PC-3 (cell line): Measurements from ENCODE around the gene TTLL4. TPM values are rescaled to one million over a fixed set of nuclear protein-coding genes. Genes with fewer than 3 reads are reported as not detected.

Experiments used
- ATAC-seq: fragments of 200-7000 bp; cut with Tn5 transposase; 2 replicates; pipeline ENCODE4 v1.9.1; 2020; ENCODE audit warnings: mild to moderate bottlenecking, moderate library complexity
- BruUV-seq: library from RNA; stranded (reverse); fragments of 400-500 nt; replicated peaks from 2 replicates; lab custom pipeline; 2021; lab: Mats Ljungman, UMichigan
- CTCF ChIA-PET: fragments of 300-600 bp; sonication (Branson Sonifier 250); formaldehyde crosslinking; loops from one replicate; lab custom pipeline; 2022; ENCODE audit warnings: antibody characterized with exemption; lab: Charles Lee
- POLR2A ChIA-PET: fragments of 300-600 bp; sonication (Branson Sonifier 250); formaldehyde crosslinking; loops from one replicate; lab custom pipeline; 2022; ENCODE audit warnings: antibody characterized with exemption; ENCODE audit not compliant: unreplicated experiment; lab: Charles Lee
- DNase-seq: peaks from one replicate; pipeline ENCODE4 v3.0.0-alpha.2; 2015
- H2AFZ ChIP-seq: fragments of 300-600 bp; sonication (generic); 2 replicates; pipeline ENCODE4 v1.6.0; 2016; ENCODE audit warnings: antibody characterized with exemption, low read length
- H3F3A ChIP-seq: fragments of 300-600 bp; sonication (generic); one replicate; pipeline ENCODE4 v1.6.0; 2017; ENCODE audit warnings: antibody characterized with exemption, low read length, control low read depth, mild to moderate bottlenecking; ENCODE audit not compliant: unreplicated experiment
- H3K27ac ChIP-seq: fragments of 300-600 bp; sonication (generic); 2 replicates; pipeline ENCODE4 v1.5.1; 2016; ENCODE audit warnings: mild to moderate bottlenecking, low read length
- H3K27me3 ChIP-seq: fragments of 300-600 bp; sonication (generic); 2 replicates; pipeline ENCODE4 v1.6.1; 2016; ENCODE audit warnings: low read length, mixed read lengths
- H3K36me3 ChIP-seq: fragments of 300-600 bp; sonication (generic); 2 replicates; pipeline ENCODE4 v1.6.1; 2016; ENCODE audit warnings: low read depth, mixed run types, low read length, mixed read lengths
- H3K4me1 ChIP-seq: fragments of 300-600 bp; sonication (generic); 2 replicates; pipeline ENCODE4 v1.5.1; 2016; ENCODE audit warnings: low read length; ENCODE audit not compliant: insufficient read depth
- H3K4me2 ChIP-seq: fragments of 300-600 bp; sonication (generic); 2 replicates; pipeline ENCODE4 v1.6.0; 2016; ENCODE audit warnings: low read length
- H3K4me3 ChIP-seq: fragments of 300-600 bp; sonication (generic); 2 replicates; pipeline ENCODE4 v1.5.1; 2016; ENCODE audit warnings: mild to moderate bottlenecking, low read length, mixed read lengths
- H3K79me2 ChIP-seq: fragments of 300-600 bp; sonication (generic); 2 replicates; pipeline ENCODE4 v1.6.1; 2017; ENCODE audit warnings: low read length, mixed read lengths
- H3K9ac ChIP-seq: fragments of 300-600 bp; sonication (generic); 2 replicates; pipeline ENCODE4 v1.6.0; 2016; ENCODE audit warnings: mild to moderate bottlenecking, low read length
- H3K9me2 ChIP-seq: fragments of 300-600 bp; sonication (generic); replicated peaks from 2 replicates; pipeline ENCODE4 v1.6.1; 2016; ENCODE audit warnings: mixed run types, low read length, mixed read lengths
- H3K9me3 ChIP-seq: fragments of 300-600 bp; sonication (generic); 2 replicates; pipeline ENCODE4 v1.6.1; 2016; ENCODE audit warnings: low read length, mixed read lengths
- H4K20me1 ChIP-seq: fragments of 300-600 bp; sonication (generic); 2 replicates; pipeline ENCODE4 v1.6.1; 2016; ENCODE audit warnings: low read length, mixed read lengths
- EZH2 ChIP-seq: fragments of 300-600 bp; sonication (generic); IDR thresholded peaks from one replicate; pipeline ENCODE4 v1.6.1; 2017; ENCODE audit warnings: antibody characterized with exemption, mild to moderate bottlenecking, low read length; ENCODE audit not compliant: unreplicated experiment
- EZH2phosphoT487 ChIP-seq: fragments of 300-600 bp; sonication (generic); IDR thresholded peaks from 2 replicates; pipeline ENCODE4 v1.6.1; 2018; ENCODE audit warnings: mild to moderate bottlenecking, antibody characterized with exemption, low read length, borderline replicate concordance
- intact Hi-C: fragments of 100-400 bp; cut with micrococcal nuclease; formaldehyde crosslinking; loops from 2 replicates; pipeline ENCODE4 v1.9.0; 2023
- total RNA-seq: library from RNA; depleted of rRNA; stranded (reverse); fragments of >200 nt; gene quantifications from 2 replicates; pipeline ENCODE4 v1.2.3, GENCODE V29; 2014
- TF ChIP-seq, protein P1 (sequence below): fragments of 300-600 bp; sonication (generic); conservative IDR thresholded peaks from 2 replicates; pipeline ENCODE4 v1.5.1; 2017; ENCODE audit warnings: antibody characterized with exemption, low read depth, mild to moderate bottlenecking, low read length

TTLL4 gene
- total RNA-seq, 1 experiment from 2014 or later = 21.0 TPM

DNA sequence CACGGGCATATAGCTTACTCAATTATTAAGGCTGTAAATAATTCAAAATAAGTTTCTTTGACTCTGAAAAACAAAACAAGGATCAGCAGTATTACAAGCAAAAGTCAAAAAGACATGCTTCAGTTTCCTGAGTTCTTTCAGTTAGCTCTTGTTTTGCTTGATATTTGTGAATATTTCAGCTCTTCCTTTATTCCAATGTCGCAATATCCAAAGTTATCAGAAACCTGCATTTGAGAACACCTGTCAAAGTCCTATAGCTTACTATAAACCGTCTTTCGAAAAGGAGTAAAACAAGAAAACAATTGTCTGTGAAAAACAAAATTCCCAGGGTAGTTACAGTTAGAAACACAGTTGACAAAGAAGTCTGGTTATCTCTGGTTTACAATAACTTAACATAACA, 86.1 kb downstream of the TTLL4 start:
- Histone ChIP-seq H2AFZ (no peak overlapping the region), H3F3A (no peaks in the 10 kb centered on the region), H4K20me1 (no peaks in the 10 kb centered on the region), H3K9me3 (no peaks in the 10 kb centered on the region), H3K4me3 (no peak overlapping the region), H3K79me2 (no peaks in the 10 kb centered on the region), H3K4me1 (no peaks in the 10 kb centered on the region), H3K36me3 (no peaks in the 10 kb centered on the region), H3K9me2 (no peaks in the 10 kb centered on the region), H3K27ac (no peak overlapping the region), H3K9ac (no peak overlapping the region), H3K4me2 (no peak overlapping the region), H3K27me3 (no peaks in the 10 kb centered on the region)
- ChIA-PET CTCF (no interaction called here), POLR2A (no interaction called here)
- DNase-seq = no peak
- TF ChIP-seq EZH2phosphoT487 = no peak
- TF ChIP-seq, protein P1, sequence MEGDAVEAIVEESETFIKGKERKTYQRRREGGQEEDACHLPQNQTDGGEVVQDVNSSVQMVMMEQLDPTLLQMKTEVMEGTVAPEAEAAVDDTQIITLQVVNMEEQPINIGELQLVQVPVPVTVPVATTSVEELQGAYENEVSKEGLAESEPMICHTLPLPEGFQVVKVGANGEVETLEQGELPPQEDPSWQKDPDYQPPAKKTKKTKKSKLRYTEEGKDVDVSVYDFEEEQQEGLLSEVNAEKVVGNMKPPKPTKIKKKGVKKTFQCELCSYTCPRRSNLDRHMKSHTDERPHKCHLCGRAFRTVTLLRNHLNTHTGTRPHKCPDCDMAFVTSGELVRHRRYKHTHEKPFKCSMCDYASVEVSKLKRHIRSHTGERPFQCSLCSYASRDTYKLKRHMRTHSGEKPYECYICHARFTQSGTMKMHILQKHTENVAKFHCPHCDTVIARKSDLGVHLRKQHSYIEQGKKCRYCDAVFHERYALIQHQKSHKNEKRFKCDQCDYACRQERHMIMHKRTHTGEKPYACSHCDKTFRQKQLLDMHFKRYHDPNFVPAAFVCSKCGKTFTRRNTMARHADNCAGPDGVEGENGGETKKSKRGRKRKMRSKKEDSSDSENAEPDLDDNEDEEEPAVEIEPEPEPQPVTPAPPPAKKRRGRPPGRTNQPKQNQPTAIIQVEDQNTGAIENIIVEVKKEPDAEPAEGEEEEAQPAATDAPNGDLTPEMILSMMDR = no peak
- TF ChIP-seq EZH2 = no peak
- intact Hi-C loops = no loop called here
- no TSS peak for BruUV-seq
- ATAC-seq = no peak

DNA sequence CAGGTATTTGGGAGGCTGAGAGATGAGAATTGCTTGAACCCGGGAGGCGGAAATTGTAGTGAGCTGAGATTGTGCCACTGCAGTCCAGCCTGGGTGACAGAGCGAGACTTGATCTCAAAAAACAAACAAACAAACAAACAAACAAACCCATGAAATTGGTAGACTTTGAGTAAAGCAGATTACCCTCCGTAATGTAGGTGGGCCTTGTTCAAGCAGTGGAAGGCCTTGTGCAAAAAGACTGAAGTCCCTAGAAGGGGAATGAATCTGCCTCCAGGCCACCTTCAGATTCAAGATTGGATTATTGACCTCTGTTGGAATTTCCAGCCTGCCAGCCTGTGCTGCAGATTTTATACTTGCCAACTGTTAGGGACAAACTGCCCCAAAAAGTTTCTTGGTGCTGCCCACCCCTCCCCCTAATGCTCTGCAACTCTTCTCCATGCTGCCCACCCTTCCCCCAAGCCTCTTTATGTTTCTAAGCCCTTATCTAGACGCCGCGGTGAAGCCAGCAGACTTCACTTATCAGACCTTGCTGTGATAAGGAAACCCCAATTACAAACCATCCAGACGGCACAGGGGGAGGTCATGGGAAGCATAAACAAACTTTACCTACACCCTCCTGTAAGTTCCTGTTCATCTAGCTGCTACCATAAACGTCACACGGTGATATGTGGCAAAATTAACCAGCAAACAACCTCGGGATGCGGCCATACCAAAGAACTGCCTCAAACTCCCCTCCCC, 88.3 kb downstream of the TTLL4 start:
- Histone ChIP-seq H3F3A (no peaks in the 10 kb centered on the region), H3K27me3 (no peaks in the 10 kb centered on the region), H4K20me1 (no peaks in the 10 kb centered on the region), H2AFZ (no peak overlapping the region), H3K36me3 (no peaks in the 10 kb centered on the region), H3K27ac (no peak overlapping the region), H3K4me2 (no peak overlapping the region), H3K9me2 (no peaks in the 10 kb centered on the region), H3K79me2 (no peaks in the 10 kb centered on the region), H3K9me3 (0 out of 2 replicates have a peak, but pooled peaks cover under 1% of the 10 kb centered on the region), H3K4me1 (no peaks in the 10 kb centered on the region), H3K4me3 (no peak overlapping the region), H3K9ac (no peak overlapping the region)
- ChIA-PET POLR2A (no interaction called here), CTCF (no interaction called here)
- intact Hi-C loops = no loop called here
- ATAC-seq (no peak), DNase-seq (no peak)
- TF ChIP-seq EZH2phosphoT487 (no peak), EZH2 (no peak)
- TF ChIP-seq, protein P1 = no peak
- no TSS peak for BruUV-seq

- H3K9me2 ChIP-seq = no peaks in the 10 kb centered on the region
- H2AFZ ChIP-seq = no peak overlapping the region
- 0 out of 2 replicates have a peak, but pooled peaks cover 4% of the 10 kb centered on the region for H3K9me3 ChIP-seq
- no peak for ATAC-seq
- no TSS peak for BruUV-seq
- TF ChIP-seq EZH2phosphoT487 (no peak), EZH2 (no peak)
- TF ChIP-seq, protein P1 = no peak
- CTCF ChIA-PET = no interaction called here
- H3K9ac ChIP-seq = no peak overlapping the region
- intact Hi-C loops = no loop called here
- H3K4me2 ChIP-seq = no peak overlapping the region
- no peaks in the 10 kb centered on the region for H3K36me3 ChIP-seq
- no peaks in the 10 kb centered on the region for H3F3A ChIP-seq
- POLR2A ChIA-PET = no interaction called here
- no peak overlapping the region for H3K4me3 ChIP-seq
- no peaks in the 10 kb centered on the region for H3K4me1 ChIP-seq
- H3K79me2 ChIP-seq = no peaks in the 10 kb centered on the region
- H3K27ac ChIP-seq = no peak overlapping the region
- H3K27me3 ChIP-seq = no peaks in the 10 kb centered on the region
- DNase-seq = no peak
- no peaks in the 10 kb centered on the region for H4K20me1 ChIP-seq
Measured at GRCh38 chr2:218799990-218800389, 89.4 kb downstream of the TTLL4 start.
